Esophagus (tissue), 2 donors: ENCODE measurements around the gene NPHS1. TPM values are rescaled to one million over a fixed set of nuclear protein-coding genes. Genes with fewer than 3 reads are reported as not detected.
"Not testable (repeated sequence)": the region's sequence is repeated elsewhere in the genome, so short reads cannot be mapped to it uniquely, and the experiment has no call there.

Experiments used
- H3K27ac ChIP-seq, 2 donors: one replicate each; pipeline ENCODE4 v1.5.1; 2013; ENCODE audit warnings: low read depth in 2 of 2, mild to moderate bottlenecking in 2 of 2, inconsistent platforms in 1 of 2, low read length in 1 of 2, moderate library complexity in 1 of 2
- H3K27me3 ChIP-seq, 2 donors: one replicate each; pipeline ENCODE4 v1.6.1; 2013; ENCODE audit warnings: low read length in 2 of 2, control low read depth in 1 of 2, mild to moderate bottlenecking in 1 of 2; ENCODE audit not compliant: insufficient read depth in 2 of 2, control insufficient read depth in 1 of 2
- H3K36me3 ChIP-seq, 2 donors: one replicate each; pipeline ENCODE4 v1.6.1; 2013; ENCODE audit warnings: low read length in 1 of 2; ENCODE audit not compliant: control insufficient read depth in 2 of 2, insufficient read depth in 2 of 2
- H3K4me1 ChIP-seq, 2 donors: one replicate each; pipeline ENCODE4 v1.6.1; 2013; ENCODE audit warnings: low read length in 1 of 2; ENCODE audit not compliant: control insufficient read depth in 2 of 2, insufficient read depth in 2 of 2
- H3K4me3 ChIP-seq, 2 donors: one replicate each; pipeline ENCODE4 v1.5.1; 2013; ENCODE audit warnings: low read length in 2 of 2, mild to moderate bottlenecking in 2 of 2, low read depth in 1 of 2, moderate library complexity in 1 of 2
- H3K9me3 ChIP-seq, 2 donors: one replicate each; pipeline ENCODE4 v1.6.1; 2013; ENCODE audit warnings: mild to moderate bottlenecking in 2 of 2, low read depth in 1 of 2, low read length in 1 of 2, moderate library complexity in 1 of 2; ENCODE audit not compliant: control insufficient read depth in 2 of 2, insufficient read depth in 1 of 2
- WGBS, 2 donors: extraction: QIAGEN DNeasy Blood & Tissue Kit; methylation state at CpG; one replicate each; pipeline ENCODE4 v1.1.7; 2013; 5-methylcytosine and 5-hydroxymethylcytosine counted together
- polyA plus RNA-seq, 2 donors: library from polyadenylated mRNA; stranded (reverse); fragments of 200-250 nt; gene quantifications; one replicate each; pipeline ENCODE4 v1.2.3, GENCODE V29; 2013
- donor health status: healthy with polysubstance abuse.
- donor health status: Bipolar disorder and iron deficiency.

Gene NPHS1
- polyA plus RNA-seq, 2 donors, result not detected

GRCh38 chr19:35879068-35879467 lies 26.8 kb upstream of the NPHS1 start:
- Histone ChIP-seq H3K27me3 (no peaks in the 10 kb centered on the region), H3K4me3 (no peak overlapping the region)
- 50 to 51% methylated on average over 22 to 23 of the region's 23 CpGs for WGBS, 2 donors

GRCh38 chr19:35874392-35874930 lies 22.2 kb upstream of the NPHS1 start:
- H3K4me3 ChIP-seq, result no peak overlapping the region
- H3K9me3 ChIP-seq, result no peaks in the 10 kb centered on the region
- 93 to 95% methylated on average over 26 to 32 of the region's 32 CpGs for WGBS, 2 donors
- H3K4me1 ChIP-seq, result peaks cover 2 to 6% of the 10 kb centered on the region in 2 donors
- H3K36me3 ChIP-seq, result no peaks in the 10 kb centered on the region
- no peak overlapping the region for H3K27ac ChIP-seq
- peaks cover 0 to 2% of the 10 kb centered on the region in 2 donors for H3K27me3 ChIP-seq

More at GRCh38 chr19:35879068-35879467, 26.8 kb upstream of the NPHS1 start:
- H3K9me3 ChIP-seq, result no peaks in the 10 kb centered on the region
- no peaks in the 10 kb centered on the region for H3K4me1 ChIP-seq
- no peak overlapping the region for H3K27ac ChIP-seq
- H3K36me3 ChIP-seq, result no peaks in the 10 kb centered on the region

GRCh38 chr19:35872180-35872579 lies 19.9 kb upstream of the NPHS1 start:
- H3K27ac ChIP-seq, result no peak overlapping the region
- no peaks in the 10 kb centered on the region for H3K36me3 ChIP-seq
- 81% methylated on average over 5 of the region's 5 CpGs for WGBS, 2 donors
- no peak overlapping the region for H3K4me3 ChIP-seq
- peaks cover 6 to 13% of the 10 kb centered on the region in 2 donors for H3K4me1 ChIP-seq
- no peaks in the 10 kb centered on the region for H3K9me3 ChIP-seq
- peaks cover 0 to 2% of the 10 kb centered on the region in 2 donors for H3K27me3 ChIP-seq

GRCh38 chr19:35871611-35872010 lies 19.3 kb upstream of the NPHS1 start:
- Histone ChIP-seq H3K27ac (no peak overlapping the region), H3K9me3 (no peaks in the 10 kb centered on the region), H3K4me1 (peaks cover 6 to 13% of the 10 kb centered on the region in 2 donors), H3K36me3 (no peaks in the 10 kb centered on the region), H3K4me3 (no peak overlapping the region), H3K27me3 (peaks cover 0 to 2% of the 10 kb centered on the region in 2 donors)
- WGBS, 2 donors, result 82 to 85% methylated on average over 12 of the region's 12 CpGs

- H3K36me3 ChIP-seq, result no peaks in the 10 kb centered on the region
- 75 to 78% methylated on average over 12 of the region's 12 CpGs for WGBS, 2 donors
- H3K4me1 ChIP-seq, result peaks cover 6 to 13% of the 10 kb centered on the region in 2 donors
- no peak overlapping the region for H3K27ac ChIP-seq
- H3K9me3 ChIP-seq, result no peaks in the 10 kb centered on the region
- peaks cover 0 to 2% of the 10 kb centered on the region in 2 donors for H3K27me3 ChIP-seq
- no peak overlapping the region for H3K4me3 ChIP-seq
Measured at GRCh38 chr19:35870798-35871197, 18.5 kb upstream of the NPHS1 start.

- 41 to 45% methylated on average over 26 of the region's 26 CpGs for whole genome bisulfite sequencing, 2 donors
- peak overlapping the region in 1 of 2 donors; percentile 20 for H3K4me3 ChIP-seq
Measured at GRCh38 chr19:35870124-35870736, 17.9 kb upstream of the NPHS1 start.

GRCh38 chr19:35869327-35870123 lies 17.2 kb upstream of the NPHS1 start:
- no peaks in the 10 kb centered on the region for H3K9me3 ChIP-seq
- peaks cover 6 to 13% of the 10 kb centered on the region in 2 donors for H3K4me1 ChIP-seq
- no peak overlapping the region for H3K27ac ChIP-seq
- peaks cover 0 to 2% of the 10 kb centered on the region in 2 donors for H3K27me3 ChIP-seq
- 2% methylated on average over 50 to 51 of the region's 51 CpGs for WGBS, 2 donors
- H3K36me3 ChIP-seq, result no peaks in the 10 kb centered on the region
- H3K4me3 ChIP-seq, result peak overlapping the region; percentile 19 to 20

More at GRCh38 chr19:35870124-35870736, 17.9 kb upstream of the NPHS1 start:
- not testable (repeated sequence) for H3K27me3 ChIP-seq, H3K36me3 ChIP-seq, H3K9me3 ChIP-seq, H3K27ac ChIP-seq
- H3K4me1 ChIP-seq, result peaks cover 6 to 13% of the 10 kb centered on the region in 2 donors

- 4 to 7% methylated on average over 10 to 15 of the region's 15 CpGs for WGBS, 2 donors
- H3K36me3 ChIP-seq, result no peaks in the 10 kb centered on the region
- peak overlapping the region; percentile 41 to 45 for H3K4me3 ChIP-seq
- H3K4me1 ChIP-seq, result peaks cover 6 to 13% of the 10 kb centered on the region in 2 donors
- H3K9me3 ChIP-seq, result no peaks in the 10 kb centered on the region
- H3K27me3 ChIP-seq, result peaks cover 0 to 2% of the 10 kb centered on the region in 2 donors
- no peak overlapping the region for H3K27ac ChIP-seq
Measured at GRCh38 chr19:35868823-35869326, 16.6 kb upstream of the NPHS1 start.

GRCh38 chr19:35868172-35868822 lies 16.0 kb upstream of the NPHS1 start, which contains the start of gene APLP1:
APLP1 (plus strand) TSS chr19:35868574; CDS start chr19:35868637, 63 bp downstream.
- Histone ChIP-seq H3K27ac (no peak within 1 kb of the TSS), H3K4me1 (peaks cover 6 to 13% of the 10 kb centered on the region in 2 donors), H3K36me3 (no peaks in the 10 kb centered on the region), H3K4me3 (peak within 1 kb of the TSS; percentile 41 to 45), H3K27me3 (peaks cover 0 to 2% of the 10 kb centered on the region in 2 donors), H3K9me3 (no peaks in the 10 kb centered on the region)
- 0% methylated on average over 41 to 60 of the region's 60 CpGs for WGBS, 2 donors
